T-helper 1 cell treated with Interleukin-12 subunit alpha and Interleukin-12 subunit beta and Interleukin-4 antibody, amounts not matched to agents 30 μg/mL and 1 μg/mL, for 36 hours (primary cell): ENCODE measurements around the gene TBX5.

Experiments used
- H3K27ac Mint-ChIP-seq: one replicate; pipeline ENCODE4 v1.8.0; 2021; ENCODE audit warnings: mild to moderate bottlenecking, mixed read lengths
- H3K27me3 Mint-ChIP-seq: one replicate; pipeline ENCODE4 v1.8.0; 2021; ENCODE audit warnings: low read depth, mixed read lengths
- H3K36me3 Mint-ChIP-seq: one replicate; pipeline ENCODE4 v1.8.0; 2021; ENCODE audit warnings: low read depth, mixed read lengths
- H3K4me1 Mint-ChIP-seq: one replicate; pipeline ENCODE4 v1.8.0; 2021; ENCODE audit warnings: low read depth, mixed read lengths
- H3K4me3 Mint-ChIP-seq: one replicate; pipeline ENCODE4 v1.8.0; 2021; ENCODE audit warnings: mild to moderate bottlenecking, moderate library complexity, mixed read lengths
- H3K9me3 Mint-ChIP-seq: one replicate; pipeline ENCODE4 v1.8.0; 2021; ENCODE audit warnings: mixed read lengths

TBX5 gene

GRCh38 chr12:114414031-114414865, 8.3 kb upstream of the TBX5 start:
- H3K4me1 Mint-ChIP-seq, result no peaks in the 10 kb centered on the region
- peaks cover 3% of the 10 kb centered on the region for H3K36me3 Mint-ChIP-seq
- H3K4me3 Mint-ChIP-seq, result no peak overlapping the region
- H3K27ac Mint-ChIP-seq, result no peak overlapping the region
- H3K27me3 Mint-ChIP-seq, result peaks cover 72% of the 10 kb centered on the region
- peaks cover 3% of the 10 kb centered on the region for H3K9me3 Mint-ChIP-seq

GRCh38 chr12:114412825-114413749, 7.1 kb upstream of the TBX5 start:
- H3K36me3 Mint-ChIP-seq, result peaks cover 5% of the 10 kb centered on the region
- peaks cover 3% of the 10 kb centered on the region for H3K9me3 Mint-ChIP-seq
- H3K27ac Mint-ChIP-seq, result no peak overlapping the region
- H3K4me3 Mint-ChIP-seq, result no peak overlapping the region
- peaks cover 83% of the 10 kb centered on the region for H3K27me3 Mint-ChIP-seq
- H3K4me1 Mint-ChIP-seq, result peaks cover 1% of the 10 kb centered on the region

GRCh38 chr12:114412307-114412706, 6.4 kb upstream of the TBX5 start:
- H3K36me3 Mint-ChIP-seq, result peaks cover 5% of the 10 kb centered on the region
- H3K27ac Mint-ChIP-seq, result no peak overlapping the region

GRCh38 chr12:114411071-114411837, 5.3 kb upstream of the TBX5 start:
- peaks cover 3% of the 10 kb centered on the region for H3K9me3 Mint-ChIP-seq
- H3K27me3 Mint-ChIP-seq, result peaks cover 95% of the 10 kb centered on the region
- H3K4me3 Mint-ChIP-seq, result no peak overlapping the region
- peaks cover 5% of the 10 kb centered on the region for H3K36me3 Mint-ChIP-seq
- H3K27ac Mint-ChIP-seq, result no peak overlapping the region
- peaks cover 1% of the 10 kb centered on the region for H3K4me1 Mint-ChIP-seq

More at GRCh38 chr12:114412307-114412706, 6.4 kb upstream of the TBX5 start:
- H3K9me3 Mint-ChIP-seq, result peaks cover 3% of the 10 kb centered on the region
- H3K27me3 Mint-ChIP-seq, result peaks cover 91% of the 10 kb centered on the region
- no peak overlapping the region for H3K4me3 Mint-ChIP-seq
- peaks cover 1% of the 10 kb centered on the region for H3K4me1 Mint-ChIP-seq

- peak overlapping the region; percentile 68 for H3K27ac Mint-ChIP-seq
- H3K4me1 Mint-ChIP-seq, result peaks cover 1% of the 10 kb centered on the region
- H3K27me3 Mint-ChIP-seq, result peaks cover 91% of the 10 kb centered on the region
- peak overlapping the region; percentile 25 for H3K4me3 Mint-ChIP-seq
- peaks cover 3% of the 10 kb centered on the region for H3K9me3 Mint-ChIP-seq
- peaks cover 7% of the 10 kb centered on the region for H3K36me3 Mint-ChIP-seq
Observed at GRCh38 chr12:114409852-114410600, 4.1 kb upstream of the TBX5 start.

- peak overlapping the region; percentile 74 for H3K27ac Mint-ChIP-seq
- peaks cover 7% of the 10 kb centered on the region for H3K36me3 Mint-ChIP-seq
- no peak overlapping the region for H3K4me3 Mint-ChIP-seq
- peaks cover 1% of the 10 kb centered on the region for H3K4me1 Mint-ChIP-seq
- peaks cover 3% of the 10 kb centered on the region for H3K9me3 Mint-ChIP-seq
- H3K27me3 Mint-ChIP-seq, result peaks cover 91% of the 10 kb centered on the region
Observed at GRCh38 chr12:114408886-114409851, 3.2 kb upstream of the TBX5 start.

- Mint-ChIP-seq H3K27me3 (peaks cover 96% of the 10 kb centered on the region), H3K9me3 (peaks cover 3% of the 10 kb centered on the region), H3K36me3 (peaks cover 7% of the 10 kb centered on the region), H3K27ac (peak overlapping the region; percentile 74), H3K4me1 (peaks cover 1% of the 10 kb centered on the region), H3K4me3 (no peak overlapping the region)
Observed at GRCh38 chr12:114408471-114408885, 2.5 kb upstream of the TBX5 start.

- Mint-ChIP-seq H3K4me3 (no peak overlapping the region), H3K27me3 (peaks cover 96% of the 10 kb centered on the region), H3K4me1 (peaks cover 1% of the 10 kb centered on the region), H3K9me3 (peaks cover 3% of the 10 kb centered on the region), H3K36me3 (peaks cover 7% of the 10 kb centered on the region), H3K27ac (peak overlapping the region; percentile 75)
Observed at GRCh38 chr12:114407842-114408411, 2.0 kb upstream of the TBX5 start.

- H3K27me3 Mint-ChIP-seq, result peaks cover 96% of the 10 kb centered on the region
- H3K36me3 Mint-ChIP-seq, result peaks cover 7% of the 10 kb centered on the region
- no peak overlapping the region for H3K4me3 Mint-ChIP-seq
- peaks cover 1% of the 10 kb centered on the region for H3K4me1 Mint-ChIP-seq
- H3K27ac Mint-ChIP-seq, result no peak overlapping the region
- peaks cover 3% of the 10 kb centered on the region for H3K9me3 Mint-ChIP-seq
Observed at GRCh38 chr12:114406984-114407841, 1.3 kb upstream of the TBX5 start.

- H3K4me1 Mint-ChIP-seq, result peaks cover 1% of the 10 kb centered on the region
- H3K4me3 Mint-ChIP-seq, result peak overlapping the region; percentile 9
- peaks cover 3% of the 10 kb centered on the region for H3K9me3 Mint-ChIP-seq
- peak overlapping the region; percentile 66 for H3K27ac Mint-ChIP-seq
- H3K36me3 Mint-ChIP-seq, result peaks cover 7% of the 10 kb centered on the region
- H3K27me3 Mint-ChIP-seq, result peaks cover 97% of the 10 kb centered on the region
Observed at GRCh38 chr12:114406316-114406983, 506 bp upstream of the TBX5 start.

- no peaks in the 10 kb centered on the region for H3K9me3 Mint-ChIP-seq
- H3K36me3 Mint-ChIP-seq, result peaks cover 3% of the 10 kb centered on the region
- peak overlapping the region; percentile 34 for H3K27ac Mint-ChIP-seq
- no peak overlapping the region for H3K4me3 Mint-ChIP-seq
- H3K4me1 Mint-ChIP-seq, result peaks cover 1% of the 10 kb centered on the region
- H3K27me3 Mint-ChIP-seq, result peaks cover 96% of the 10 kb centered on the region
Observed at GRCh38 chr12:114404926-114405518, 922 bp downstream of the TBX5 start.
